ENCODE measurements around the gene FMN2.

The FMN2 gene

GRCh38 chr1:240242601-240243144 lies 151.0 kb downstream of the FMN2 start:
- TF ChIP-seq FOXP2 (optimal IDR thresholded peaks at IDR 0.05; ENCODE audit: borderline replicate concordance, extremely low read depth, extremely low read length, insufficient read depth), result no peak
- TF ChIP-seq POLR2AphosphoS5 (IDR thresholded peaks at IDR 0.05; ENCODE audit: low read depth, low read length), result no peak
- TF ChIP-seq REST (IDR thresholded peaks at IDR 0.05; ENCODE audit: insufficient read depth in 1 of 2, low read depth in 2 of 2, low read length in 2 of 2), result no peak
- TF ChIP-seq SIN3A (IDR thresholded peaks at IDR 0.05; ENCODE audit: borderline replicate concordance, insufficient read depth, low read length), result no peak
- no peak for TF ChIP-seq TAF1 (IDR thresholded peaks at IDR 0.05; ENCODE audit: borderline replicate concordance, insufficient read depth, low read length)

- TF ChIP-seq TAF1 (IDR thresholded peaks at IDR 0.05; ENCODE audit: borderline replicate concordance, insufficient read depth, low read length) (no peak), REST (IDR thresholded peaks at IDR 0.05; ENCODE audit: insufficient read depth in 1 of 2, low read depth in 2 of 2, low read length in 2 of 2) (no peak), POLR2AphosphoS5 (IDR thresholded peaks at IDR 0.05; ENCODE audit: low read depth, low read length) (no peak), FOXP2 (optimal IDR thresholded peaks at IDR 0.05; ENCODE audit: borderline replicate concordance, extremely low read depth, extremely low read length, insufficient read depth) (no peak), SIN3A (IDR thresholded peaks at IDR 0.05; ENCODE audit: borderline replicate concordance, insufficient read depth, low read length) (no peak)
Observed at GRCh38 chr1:240244968-240245628, 153.4 kb downstream of the FMN2 start.

GRCh38 chr1:240245629-240246020 lies 153.9 kb downstream of the FMN2 start:
- TF ChIP-seq SIN3A (IDR thresholded peaks at IDR 0.05; ENCODE audit: borderline replicate concordance, insufficient read depth, low read length) (no peak), REST (IDR thresholded peaks at IDR 0.05; ENCODE audit: insufficient read depth in 1 of 2, low read depth in 2 of 2, low read length in 2 of 2) (no peak), FOXP2 (optimal IDR thresholded peaks at IDR 0.05; ENCODE audit: borderline replicate concordance, extremely low read depth, extremely low read length, insufficient read depth) (no peak), POLR2AphosphoS5 (IDR thresholded peaks at IDR 0.05; ENCODE audit: low read depth, low read length) (no peak), TAF1 (IDR thresholded peaks at IDR 0.05; ENCODE audit: borderline replicate concordance, insufficient read depth, low read length) (no peak)

GRCh38 chr1:240247899-240248298 lies 156.2 kb downstream of the FMN2 start:
- TF ChIP-seq REST (IDR thresholded peaks at IDR 0.05; ENCODE audit: insufficient read depth in 1 of 2, low read depth in 2 of 2, low read length in 2 of 2) (no peak), TAF1 (IDR thresholded peaks at IDR 0.05; ENCODE audit: borderline replicate concordance, insufficient read depth, low read length) (no peak), SIN3A (IDR thresholded peaks at IDR 0.05; ENCODE audit: borderline replicate concordance, insufficient read depth, low read length) (no peak), FOXP2 (optimal IDR thresholded peaks at IDR 0.05; ENCODE audit: borderline replicate concordance, extremely low read depth, extremely low read length, insufficient read depth) (no peak), POLR2AphosphoS5 (IDR thresholded peaks at IDR 0.05; ENCODE audit: low read depth, low read length) (no peak)

Measured in PFSK-1 (cell line).